Melanocyte of skin (primary cell): ENCODE data around the gene DNAJB4. TPM values are rescaled to one million over a fixed set of nuclear protein-coding genes. Genes with fewer than 3 reads are reported as not detected.

Experiments used
- small RNA-seq, 2 donors: library from RNA; depleted of rRNA; stranded (forward); fragments of <200 nt; gene quantifications; one replicate each; pipeline ENCODE3, GENCODE V24; 2012
- total RNA-seq, 2 donors: library from RNA; depleted of rRNA; stranded (reverse); fragments of >200 nt; gene quantifications; 2 replicates each; pipeline ENCODE4 v1.2.3, GENCODE V29; 2012

DNAJB4 gene
- 10 to 100 TPM; 17.9 to 21.0 TPM for total RNA-seq

GRCh38 chr1:78004719-78005447 lies at the start of gene DNAJB4:
Gene DNAJB4 (plus strand): TSS chr1:78004939. CDS start chr1:78005111, 172 bp downstream.

DNA sequence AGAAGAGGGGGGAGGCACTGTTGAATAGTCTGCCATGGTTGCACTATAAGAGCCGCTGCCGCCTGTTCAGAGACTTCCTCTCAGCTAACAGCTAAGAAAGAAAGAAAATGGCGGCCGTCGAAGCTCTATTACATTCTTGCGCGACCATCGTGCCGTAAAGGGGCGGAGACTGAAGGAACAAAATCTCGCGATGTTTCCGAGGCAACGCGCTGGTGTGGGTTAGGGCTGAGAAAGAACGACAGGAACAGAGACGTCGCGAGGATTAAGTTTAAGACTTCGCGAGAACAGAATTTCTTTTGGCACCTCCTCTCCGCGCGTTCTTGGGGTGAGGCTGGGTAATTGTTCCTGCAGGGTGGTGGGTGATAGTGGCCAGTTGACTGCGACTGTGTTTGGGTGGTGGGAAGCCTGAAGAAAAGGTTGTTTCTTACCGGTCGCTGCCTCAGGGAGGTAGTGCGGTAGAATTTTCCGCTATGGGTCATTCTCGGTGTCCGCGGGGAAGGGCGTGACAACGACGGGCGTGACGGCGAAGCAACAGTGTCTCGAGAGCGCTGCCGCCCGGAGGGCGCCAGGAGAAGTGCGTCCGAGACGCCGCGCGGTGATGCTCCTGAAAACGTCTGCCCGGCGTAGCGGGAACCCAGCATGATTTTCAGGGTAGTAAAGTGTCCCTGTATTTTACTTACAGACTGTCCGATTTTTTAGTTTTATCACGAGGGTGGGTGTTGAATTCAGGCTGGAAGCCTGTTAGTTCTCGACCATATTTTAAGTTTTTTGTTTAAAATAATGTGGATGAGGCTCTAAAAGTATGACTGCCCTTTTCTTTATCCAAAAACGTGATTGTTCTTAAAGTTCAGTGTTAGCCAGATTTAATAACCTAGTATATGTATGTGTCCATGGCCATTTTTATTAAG lies 25.5 kb upstream of the DNAJB4 start, which contains the start of gene FUBP1:
TSS of gene FUBP1 (minus strand) at position 104 of the 908 bp plus-strand sequence. CDS start at position 36, 68 bp downstream.

GRCh38 chr1:78045926-78046778 lies 41.4 kb downstream of the DNAJB4 start, which contains the start of gene GIPC2:
Gene GIPC2 (plus strand): TSS chr1:78045966. CDS start chr1:78046095, 129 bp downstream.

Small RNAs within 50 kb of the gene (small RNA-seq; reads per million reads assigned to genes)
- gene AC103591.3 = 2.9 to 11.6 reads per million in 2 donors

Other genes with a start within 250 kb of the DNAJB4 start
- gene USP33, start 245.1 kb upstream of the DNAJB4 start, total RNA-seq = 10 to 100 TPM; 81.6 to 86.0 TPM
- 10 to 100 TPM; 14.7 to 15.5 TPM for gene MIGA1, start 225.3 kb upstream of the DNAJB4 start, total RNA-seq
- under 1 TPM; 0.34 to 0.67 TPM for gene NEXN, start 116.3 kb upstream of the DNAJB4 start, total RNA-seq
- 100 to 1,000 TPM in 1 of 2 donors, 10 to 100 TPM in 1; 82.9 to 113 TPM for gene FUBP1, start 25.9 kb upstream of the DNAJB4 start, total RNA-seq
- gene GIPC2, start 41.0 kb downstream of the DNAJB4 start, total RNA-seq = under 1 TPM in 1 of 2 donors, not detected in 1; under 0.01 TPM